GM19351 (cell line): ENCODE results near the gene SNED1.

Experiments used
- ATAC-seq: cut with Tn5 transposase; IDR thresholded peaks from one replicate; pipeline ENCODE4 v1.9.1; 2021; ENCODE audit warnings: mild to moderate bottlenecking, moderate library complexity; ENCODE audit not compliant: unreplicated experiment

SNED1 gene

DNA sequence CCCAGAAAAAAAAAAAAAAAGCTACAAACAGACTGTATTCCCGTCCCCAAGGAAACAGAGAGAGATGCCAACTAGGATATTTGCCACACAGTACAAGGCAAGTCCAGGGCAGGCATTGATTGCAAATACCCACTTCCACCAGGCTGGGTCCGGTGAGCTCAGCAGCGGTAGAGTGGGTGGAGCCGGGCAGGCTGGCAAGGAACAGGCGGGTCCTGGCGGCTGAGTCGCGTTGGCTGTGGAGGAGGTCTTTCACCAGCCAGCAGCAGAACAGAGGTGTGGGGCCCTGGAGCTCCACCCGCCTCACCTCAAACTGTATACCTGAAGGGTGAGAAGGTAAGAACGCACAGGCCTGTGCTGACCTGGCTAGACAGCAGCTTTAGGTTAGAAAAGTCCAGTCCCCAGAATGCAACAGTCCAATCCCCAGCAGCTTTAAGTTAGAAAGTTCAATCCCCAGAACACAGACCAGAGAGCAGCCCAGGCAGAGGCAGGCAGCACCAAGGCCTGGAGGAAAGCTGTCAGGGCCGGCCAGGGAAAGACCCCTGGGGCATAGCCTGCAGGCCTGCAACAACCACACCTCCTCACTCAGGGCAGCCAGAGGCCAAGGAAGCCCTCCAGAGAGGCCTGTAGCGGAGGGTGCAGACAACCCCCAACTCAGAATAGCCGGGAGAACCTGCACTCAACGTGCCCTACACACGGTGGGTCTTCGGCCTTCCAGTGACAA, 125.6 kb downstream of the SNED1 start:
- ATAC-seq, result no peak

DNA sequence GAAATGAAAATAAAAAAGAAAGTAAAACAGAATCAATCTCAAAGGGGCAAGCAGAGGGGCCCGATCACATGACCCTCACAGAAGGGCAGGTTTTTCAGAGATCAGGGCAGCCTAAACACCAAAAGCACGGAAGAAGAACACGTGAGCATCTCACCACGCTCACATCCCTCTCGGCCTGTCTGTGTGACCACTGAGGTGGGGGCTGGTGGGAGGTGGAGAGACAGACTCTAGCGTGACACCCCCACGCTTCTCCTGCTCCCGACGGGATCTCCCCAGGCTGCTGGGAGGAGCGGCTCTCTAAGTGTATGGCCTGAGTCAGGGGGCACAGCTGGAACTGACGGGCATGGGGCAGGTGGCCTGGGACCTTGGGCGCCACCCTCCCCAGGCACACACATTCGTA, 127.2 kb downstream of the SNED1 start:
- no peak for ATAC-seq

DNA sequence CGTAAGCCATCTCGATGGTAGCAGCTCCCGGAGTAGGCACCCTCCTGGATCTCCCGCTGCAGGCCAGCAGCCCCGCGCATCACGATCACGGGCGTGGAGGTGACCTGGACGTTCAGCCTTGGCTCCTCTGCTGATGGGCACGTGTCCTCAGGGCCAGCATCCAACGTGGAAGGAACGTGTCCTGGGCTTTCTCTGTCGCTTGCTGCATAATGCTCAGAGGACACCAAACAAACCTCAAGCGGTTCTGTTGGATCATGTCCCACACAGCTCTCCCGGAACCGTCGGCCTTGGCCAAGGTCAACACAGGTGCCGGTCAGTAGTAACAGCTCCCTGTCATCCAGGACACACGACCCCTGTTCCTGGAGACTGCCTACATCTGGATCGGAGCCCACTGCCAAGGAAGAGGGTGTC, 127.8 kb downstream of the SNED1 start:
- ATAC-seq, result no peak

DNA sequence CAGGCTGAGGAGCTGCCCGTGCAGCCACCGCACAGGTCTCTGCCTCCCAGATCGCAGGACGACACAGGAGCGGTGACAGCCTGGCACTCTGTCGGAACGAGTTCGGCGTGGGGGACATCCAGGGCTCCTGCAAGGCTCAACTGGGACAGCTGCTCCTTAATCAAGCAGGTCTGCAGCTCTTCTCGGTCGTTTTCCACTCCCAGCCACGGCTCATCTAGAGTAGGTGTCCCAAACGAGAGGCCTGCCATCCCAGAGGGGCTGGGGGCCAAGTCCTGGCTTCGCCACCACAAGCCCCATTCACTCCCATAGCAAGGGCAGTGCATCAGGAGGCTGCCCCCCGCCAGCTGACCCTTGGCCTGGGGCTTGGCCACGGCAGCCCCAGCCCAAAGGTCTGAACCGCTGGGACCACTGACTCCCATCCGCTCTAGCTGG, 128.4 kb downstream of the SNED1 start:
- no peak for ATAC-seq

DNA sequence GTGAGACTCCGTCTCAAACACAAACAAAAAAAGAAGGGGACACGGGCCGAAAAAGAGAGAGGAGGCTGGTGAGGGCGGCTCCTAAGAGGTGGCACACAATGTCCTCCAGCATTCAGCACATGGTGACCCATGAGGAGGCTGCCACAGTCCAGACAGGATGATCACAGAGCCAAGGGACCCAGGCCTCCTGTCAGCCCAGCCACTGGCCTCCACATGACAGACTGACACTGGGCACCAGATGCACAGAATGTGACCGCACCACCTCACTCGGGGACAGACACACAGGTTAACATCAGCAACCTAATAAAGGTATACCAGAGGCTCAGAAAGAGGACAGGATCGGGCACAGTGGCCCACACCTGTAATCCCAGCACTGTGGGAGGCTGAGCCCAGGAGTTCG, 129.8 kb downstream of the SNED1 start:
- no peak for ATAC-seq

GRCh38 chr2:241129086-241129871, 130.9 kb downstream of the SNED1 start:
- no peak for ATAC-seq

- no peak for ATAC-seq
Measured at GRCh38 chr2:241130316-241130715, 131.9 kb downstream of the SNED1 start.

DNA sequence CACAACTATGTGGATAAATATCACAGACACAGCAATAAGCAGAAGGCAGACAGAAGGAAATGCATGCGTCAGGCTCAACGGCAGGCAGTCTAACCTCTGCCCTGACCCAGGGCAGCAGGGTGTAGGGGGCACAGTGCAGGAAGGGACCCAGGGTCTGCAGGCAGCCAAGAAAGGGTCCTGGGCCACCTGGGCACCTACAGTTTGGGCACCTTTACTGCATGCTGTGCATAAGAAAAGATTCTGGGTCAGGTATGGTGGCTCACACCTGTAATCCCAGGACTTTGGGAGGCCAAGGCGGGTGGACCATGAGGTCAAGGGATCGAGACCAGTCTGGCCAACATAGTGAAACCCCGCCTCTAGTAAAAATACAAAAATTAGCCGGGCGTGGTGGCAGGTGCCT, 133.1 kb downstream of the SNED1 start:
- no peak for ATAC-seq

- ATAC-seq, result no peak
Measured at GRCh38 chr2:241132538-241133435, 134.4 kb downstream of the SNED1 start.

DNA sequence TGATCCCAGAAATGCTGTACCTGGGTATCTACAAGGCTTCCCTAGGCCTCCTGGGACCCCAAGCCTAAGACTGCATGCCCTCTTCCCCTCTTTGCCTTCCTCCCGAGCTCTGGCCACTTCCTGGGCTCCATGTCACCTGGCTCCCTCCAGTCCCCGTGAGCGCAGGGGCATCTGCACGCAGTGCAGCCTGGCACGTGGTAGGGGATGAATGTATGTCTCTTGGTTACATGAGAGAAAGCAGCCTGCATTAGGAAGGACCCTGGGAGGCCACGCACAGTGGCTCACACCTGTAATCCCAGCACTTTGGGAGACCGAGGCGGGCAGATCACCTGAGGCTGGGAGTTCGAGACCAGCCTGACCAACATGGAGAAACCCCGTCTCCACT, 135.0 kb downstream of the SNED1 start:
- no peak for ATAC-seq

GRCh38 chr2:241134711-241135110, 136.3 kb downstream of the SNED1 start:
- ATAC-seq, result no peak

DNA sequence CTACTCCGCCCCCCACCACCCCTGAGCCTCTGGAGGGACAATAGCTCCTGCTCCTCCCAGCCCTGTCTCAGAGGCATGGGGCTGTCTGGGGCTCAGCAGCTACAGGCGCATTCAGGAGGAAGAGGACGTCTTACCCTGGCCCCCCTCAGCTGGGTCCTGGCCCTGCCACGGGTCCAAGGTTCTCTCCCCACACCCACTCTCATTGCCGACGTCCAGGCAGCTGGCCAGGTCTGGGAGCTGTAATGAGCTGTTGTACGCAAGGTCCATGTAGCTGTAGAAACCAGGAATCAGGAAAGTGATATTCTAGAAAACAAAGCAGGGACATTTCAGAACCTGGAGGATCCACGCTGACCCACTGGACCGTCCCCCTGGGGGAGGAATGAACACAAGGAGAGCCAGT, 137.3 kb downstream of the SNED1 start:
- no peak for ATAC-seq

DNA sequence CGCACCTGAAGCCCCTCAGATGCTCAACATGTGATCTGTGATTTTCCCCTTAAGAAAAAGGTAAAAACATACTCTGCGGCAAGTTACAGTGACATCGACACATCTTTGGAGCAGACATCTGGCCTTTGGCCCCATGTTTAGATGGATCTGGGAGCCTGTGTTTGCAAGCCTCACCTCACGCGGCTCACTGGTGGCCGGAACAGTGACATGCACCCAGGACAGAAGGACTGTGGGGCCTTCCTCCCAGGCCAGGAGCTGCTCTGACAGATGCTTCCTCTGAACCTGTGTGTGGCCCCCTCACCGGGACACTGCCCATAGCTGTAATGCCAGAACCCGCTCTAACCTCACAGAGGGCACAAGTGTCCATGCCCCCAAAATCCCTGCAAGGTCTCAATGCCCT, 137.8 kb downstream of the SNED1 start:
- ATAC-seq, result no peak

DNA sequence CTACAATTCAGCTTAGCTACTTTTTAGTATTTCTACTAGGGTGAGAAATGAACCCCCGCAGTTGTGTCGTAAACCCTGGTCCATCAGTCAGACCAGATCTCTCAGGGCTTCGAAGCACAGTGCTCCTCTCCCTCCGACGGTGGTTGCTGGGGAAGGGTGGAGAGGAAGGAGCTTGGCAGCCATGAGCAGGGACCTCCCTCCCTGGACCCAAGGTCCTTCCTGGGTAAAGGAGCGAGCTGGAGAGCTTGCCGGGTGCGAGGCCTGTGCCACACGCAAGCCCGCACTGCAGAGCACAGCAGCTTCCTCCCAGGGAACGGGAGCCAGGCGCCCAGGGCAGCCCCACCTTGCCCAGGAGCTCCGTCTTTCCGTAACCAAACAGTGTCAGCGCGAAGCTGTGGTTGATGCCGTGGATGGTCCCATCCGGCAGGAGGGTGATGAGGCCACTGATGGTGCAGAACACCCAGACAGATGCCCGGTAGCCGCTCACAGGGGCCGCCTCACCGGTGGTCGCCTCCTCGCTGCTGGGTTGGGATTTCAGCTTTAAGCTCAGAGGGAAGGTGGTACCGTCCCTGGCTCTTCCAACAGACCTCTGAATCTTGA, 138.3 kb downstream of the SNED1 start:
- ATAC-seq, result no peak

GRCh38 chr2:241137276-241138190, 139.1 kb downstream of the SNED1 start:
- no peak for ATAC-seq

DNA sequence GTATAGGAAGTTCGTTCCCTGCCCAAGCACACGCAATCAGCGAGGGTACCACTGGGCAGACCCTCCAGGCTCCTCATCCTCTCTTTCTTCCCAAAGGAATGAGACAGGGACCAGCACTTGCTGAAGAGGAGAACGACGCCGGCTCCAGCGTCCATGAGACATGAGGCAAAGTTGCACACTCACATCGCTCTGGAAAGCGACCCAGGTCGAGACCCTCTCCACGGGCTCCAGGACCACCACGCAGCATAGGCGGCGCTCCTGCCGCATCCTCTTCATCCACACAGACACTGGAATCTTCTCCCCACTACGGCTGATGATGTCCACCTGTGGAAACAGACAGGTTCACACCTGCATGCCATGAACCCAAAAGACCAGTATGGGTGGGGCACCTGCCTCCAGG, 140.1 kb downstream of the SNED1 start:
- ATAC-seq, result no peak

DNA sequence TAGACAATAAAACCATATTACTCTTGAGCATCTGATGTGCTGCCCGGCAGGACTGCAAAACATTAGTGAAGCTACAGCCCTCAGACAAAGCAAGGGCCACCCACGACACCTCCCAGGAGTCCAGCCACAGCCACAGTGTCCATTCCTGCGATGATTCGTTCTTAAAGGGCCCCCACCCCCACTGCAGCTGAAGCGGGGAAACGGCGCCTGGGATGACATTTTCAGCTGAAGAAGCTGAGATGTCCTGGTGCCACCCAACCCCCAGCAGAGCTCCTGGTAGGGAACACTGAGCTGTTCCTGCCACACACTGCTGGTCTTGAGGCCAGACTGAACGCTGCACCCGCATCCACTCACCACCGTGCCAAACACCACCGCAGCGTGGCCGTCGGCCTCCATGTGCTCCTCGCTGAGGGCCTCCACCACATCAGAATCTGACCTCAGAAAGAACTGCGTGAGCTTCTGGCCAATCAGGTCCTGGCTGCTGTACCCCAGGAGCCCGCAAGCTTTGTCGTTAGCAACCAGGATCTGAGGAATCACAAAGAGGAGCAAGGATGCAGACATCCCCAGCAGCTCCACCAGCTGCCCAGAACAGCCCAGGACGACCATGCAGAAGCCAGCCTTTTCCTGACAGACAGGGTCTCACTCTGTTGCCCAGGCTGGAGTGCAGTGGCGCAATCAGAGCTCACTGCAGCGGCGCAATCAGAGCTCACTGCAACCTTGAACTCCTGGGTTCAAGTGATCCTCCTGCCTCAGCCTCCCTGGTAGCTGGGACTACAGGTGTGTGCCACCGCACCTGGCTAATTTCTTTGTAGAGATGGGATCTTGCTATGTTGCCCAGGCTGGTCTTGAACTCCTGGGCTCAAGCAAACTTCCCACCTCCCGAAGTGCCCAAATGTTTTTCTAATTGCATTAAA, 141.4 kb downstream of the SNED1 start:
- no peak for ATAC-seq

- ATAC-seq, result no peak
Measured at GRCh38 chr2:241140445-241140840, 142.0 kb downstream of the SNED1 start.

DNA sequence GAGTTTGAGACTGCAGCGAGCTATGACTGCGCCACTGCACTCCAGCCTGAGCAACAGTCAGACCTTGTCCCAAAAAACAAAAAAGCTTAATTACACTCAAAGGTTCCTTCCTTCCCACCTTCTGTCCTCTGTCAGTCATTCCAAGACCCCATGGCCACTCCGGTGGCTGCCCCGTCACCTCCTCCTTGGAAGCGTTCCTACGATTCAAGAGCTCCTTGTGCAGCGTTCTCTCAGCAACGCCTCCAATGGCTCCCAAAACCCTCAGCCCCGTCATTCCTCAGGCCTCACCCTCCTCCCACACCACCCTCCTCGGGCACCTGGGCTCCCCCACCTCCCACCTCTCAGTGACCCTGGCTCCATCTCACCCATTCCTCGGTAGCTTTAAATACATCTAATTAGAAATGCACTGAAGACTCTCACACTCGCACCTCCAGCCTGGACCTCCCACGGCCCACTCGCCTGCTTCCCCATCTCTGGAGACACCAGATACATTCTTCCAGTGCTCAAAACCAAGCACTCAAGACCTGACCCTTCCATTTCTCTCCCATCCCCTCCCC, 142.9 kb downstream of the SNED1 start:
- no peak for ATAC-seq
